Measurements from ENCODE around the gene VSTM4.

The VSTM4 gene

GRCh38 chr10:49116509-49117375 lies 1.4 kb upstream of the VSTM4 start:
- no peak for DNase-seq

DNA sequence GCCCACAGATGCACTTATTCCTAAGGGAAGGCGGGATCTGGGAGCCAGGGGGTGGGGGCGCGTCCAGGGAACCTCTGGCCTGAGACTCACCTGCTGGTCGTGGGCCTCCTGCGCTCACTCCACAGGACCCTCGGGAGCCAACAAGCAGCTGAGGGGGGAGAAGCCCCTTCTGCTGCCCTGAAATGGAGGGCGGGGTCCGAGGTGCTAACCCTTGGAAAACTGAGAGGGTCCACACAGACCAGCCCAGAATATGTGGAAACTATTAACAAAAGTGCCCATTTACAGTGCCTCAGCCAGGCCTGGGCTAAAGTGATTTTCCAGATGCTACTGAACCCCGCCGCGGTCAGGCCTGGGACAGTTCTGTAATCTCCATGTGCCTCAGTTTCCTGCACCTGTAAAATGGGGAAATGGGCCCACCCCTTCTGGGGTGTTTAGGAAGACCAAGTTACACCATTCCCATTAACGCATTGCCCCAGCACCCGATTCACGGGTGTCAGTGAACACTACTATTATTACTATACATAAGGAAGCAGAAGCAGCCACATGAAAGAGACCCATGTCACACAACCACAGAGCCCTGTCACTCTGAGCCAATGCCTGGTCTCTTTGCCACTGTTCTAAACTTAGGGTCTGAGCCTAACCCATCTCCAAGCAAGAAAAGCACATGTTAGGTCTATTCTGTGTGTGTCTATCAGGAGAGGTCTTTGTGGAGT lies 630 bp upstream of the VSTM4 start:
- no peak for DNase-seq

GRCh38 chr10:49114718-49115014 lies 656 bp downstream of the VSTM4 start:
- DNase-seq = no peak

GRCh38 chr10:49113741-49114141 lies 1.6 kb downstream of the VSTM4 start:
- DNase-seq = no peak

GRCh38 chr10:49112851-49113250 lies 2.5 kb downstream of the VSTM4 start:
- DNase-seq = no peak

GRCh38 chr10:49112098-49112497 lies 3.2 kb downstream of the VSTM4 start:
- no peak for DNase-seq

- no peak for DNase-seq
These were observed 4.0 kb downstream of the VSTM4 start for GRCh38 chr10:49111320-49111698.

GRCh38 chr10:49110684-49111319 lies 4.5 kb downstream of the VSTM4 start:
- no peak for DNase-seq

DNA sequence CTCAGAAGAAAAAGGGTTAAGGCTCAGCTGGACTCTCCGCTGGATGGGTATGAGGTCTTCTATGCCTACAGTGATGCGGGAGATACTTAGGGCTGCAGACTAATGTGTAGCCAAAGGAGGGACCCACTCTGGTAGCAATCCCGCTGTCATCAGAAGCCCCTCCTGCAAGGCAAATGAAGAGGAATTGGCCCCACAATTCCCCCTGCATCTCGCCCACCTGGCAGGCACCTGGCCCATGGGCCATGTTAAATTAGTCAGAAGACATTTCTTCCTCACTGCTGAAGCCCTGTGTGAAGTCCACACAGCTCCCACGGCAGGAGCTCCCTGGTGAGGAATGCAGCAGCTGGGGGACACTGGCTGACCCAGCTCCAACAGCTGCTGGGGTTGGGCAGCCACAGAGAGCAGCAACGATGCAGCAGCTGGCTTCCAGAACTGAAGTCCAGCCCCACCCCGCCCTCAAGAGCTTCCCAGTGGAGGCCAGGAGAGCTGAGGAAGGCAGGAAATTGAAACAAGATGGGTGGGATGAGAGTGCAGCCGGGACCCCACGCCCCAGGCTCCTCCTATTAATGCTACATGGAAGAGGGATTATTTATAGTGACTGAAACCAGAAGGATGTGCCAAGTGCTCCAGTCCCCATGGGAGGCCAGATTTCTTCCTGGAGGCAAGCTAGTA lies 5.5 kb downstream of the VSTM4 start:
- no peak for DNase-seq

GRCh38 chr10:49108656-49109055 lies 6.7 kb downstream of the VSTM4 start:
- DNase-seq = no peak

DNA sequence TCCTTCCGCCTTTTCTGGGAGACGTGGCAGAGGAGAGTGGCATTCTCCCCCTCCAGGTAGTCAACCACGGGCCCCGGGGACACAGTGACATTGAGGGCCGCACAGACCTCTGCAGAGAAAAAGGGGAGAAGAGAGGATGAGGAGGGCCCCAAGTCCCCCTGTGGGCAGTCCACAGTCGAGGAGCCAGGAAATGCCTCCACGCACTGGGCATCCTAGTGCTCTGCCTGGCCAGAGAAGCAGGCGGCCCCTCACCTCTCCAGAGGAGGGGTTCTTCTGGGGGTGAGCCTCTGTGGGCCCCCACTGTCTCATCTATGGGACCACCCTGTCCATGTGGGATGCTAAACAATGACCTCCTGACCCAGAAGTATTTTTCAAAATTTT lies 7.4 kb downstream of the VSTM4 start:
- no peak for DNase-seq

- DNase-seq = no peak
These were observed 8.0 kb downstream of the VSTM4 start for GRCh38 chr10:49107111-49107886.

- DNase-seq = no peak
These were observed 8.9 kb downstream of the VSTM4 start for GRCh38 chr10:49106451-49106850.

GRCh38 chr10:49105076-49105475 lies 10.2 kb downstream of the VSTM4 start:
- DNase-seq = no peak

GRCh38 chr10:49104323-49104722 lies 11.0 kb downstream of the VSTM4 start:
- DNase-seq = no peak

DNA sequence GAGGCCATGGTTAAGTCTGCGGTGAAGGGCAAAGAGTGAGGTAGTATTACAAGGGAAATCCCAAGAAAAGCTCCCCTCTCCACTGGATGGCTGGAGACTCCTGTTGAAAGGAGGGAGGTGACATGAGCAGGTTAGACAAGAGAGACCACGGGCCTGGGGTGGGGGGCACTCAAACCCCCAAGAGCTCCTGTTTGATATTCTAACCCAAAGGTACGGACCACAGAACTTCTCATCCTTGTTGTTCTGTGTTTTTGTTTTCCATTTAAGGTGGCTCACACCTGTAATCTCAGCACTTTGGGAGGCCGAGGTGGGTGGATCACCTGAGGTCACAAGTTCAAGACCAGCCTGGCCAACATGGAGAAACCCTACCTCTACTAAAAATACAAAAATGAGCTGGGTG lies 11.6 kb downstream of the VSTM4 start:
- DNase-seq = no peak

DNA sequence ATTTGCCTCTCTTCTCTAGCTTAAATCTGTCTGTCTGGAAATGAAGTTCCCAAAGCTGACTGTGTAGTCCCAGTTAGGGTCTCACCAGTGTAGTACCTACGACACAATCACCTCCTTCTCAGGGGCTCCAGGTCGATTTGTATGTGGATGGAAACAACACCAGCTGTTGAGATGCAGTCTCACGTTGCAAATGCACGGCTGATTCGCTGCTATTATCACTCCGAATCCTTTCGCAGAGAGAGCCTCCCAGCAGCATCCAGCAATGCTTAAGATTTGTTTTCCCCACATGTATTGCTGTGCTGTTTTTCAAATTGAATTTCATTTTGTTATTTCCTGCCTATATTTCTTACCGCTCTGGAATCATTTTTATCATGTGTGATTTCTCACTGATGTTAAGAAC lies 16.3 kb downstream of the VSTM4 start:
- DNase-seq = no peak

- DNase-seq = no peak
These were observed 18.4 kb downstream of the VSTM4 start for GRCh38 chr10:49096890-49097445.

GRCh38 chr10:49094646-49095045 lies 20.7 kb downstream of the VSTM4 start:
- no peak for DNase-seq

- no peak for DNase-seq
These were observed 21.4 kb downstream of the VSTM4 start for GRCh38 chr10:49093922-49094321.

DNA sequence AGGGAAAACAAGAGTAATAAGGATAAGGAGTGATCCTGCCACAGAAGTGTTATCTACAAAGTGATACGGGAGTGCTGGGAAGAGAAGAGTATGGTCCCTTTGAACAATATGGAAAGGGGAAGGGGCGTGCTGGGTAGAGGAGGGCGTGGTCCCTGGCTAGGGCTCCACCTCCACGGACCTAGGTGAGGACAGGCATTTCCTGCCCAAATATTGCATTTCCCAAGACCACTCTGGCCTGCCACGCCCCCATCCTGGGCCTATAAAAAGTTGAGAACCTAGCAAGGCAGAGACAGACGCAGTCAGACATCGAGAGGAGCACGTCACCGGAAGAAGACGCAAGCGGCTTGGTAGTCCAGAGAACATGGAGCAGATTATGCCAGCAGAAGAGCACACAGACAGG lies 22.8 kb downstream of the VSTM4 start:
- no peak for DNase-seq

- no peak for DNase-seq
These were observed 23.7 kb downstream of the VSTM4 start for GRCh38 chr10:49091450-49092210.

Measured in suppressor macrophage treated with lipopolysaccharide for 4 hours (primary cell).